TTC549 (cell line): ENCODE results near the gene GBP2.
"Not testable (repeated sequence)": the region's sequence is repeated elsewhere in the genome, so short reads cannot be mapped to it uniquely, and the experiment has no call there.

Experiments
- FAIRE-seq: peaks from 2 replicates; lab custom pipeline; 2012; peaks lifted over from hg19 to GRCh38; lab: Jason Lieb, UNC

The GBP2 gene

GRCh38 chr1:89125913-89126580 lies at the start of gene GBP2:
Gene GBP2, minus strand, starts transcription at chr1:89126114. Its CDS starts 4,148 bp downstream, at chr1:89121966.
- no peak for FAIRE-seq

- no peak for FAIRE-seq
These were observed 48.6 kb upstream of the GBP2 start for GRCh38 chr1:89174491-89174890.

- no peak for FAIRE-seq
These were observed 46.7 kb upstream of the GBP2 start for GRCh38 chr1:89172468-89173143.

GRCh38 chr1:89171067-89171438 lies 45.1 kb upstream of the GBP2 start:
- no peak for FAIRE-seq

GRCh38 chr1:89170170-89171066 lies 44.5 kb upstream of the GBP2 start:
- FAIRE-seq, result no peak

GRCh38 chr1:89169166-89169565 lies 43.3 kb upstream of the GBP2 start:
- no peak for FAIRE-seq

- no peak for FAIRE-seq
These were observed 41.8 kb upstream of the GBP2 start for GRCh38 chr1:89167590-89168230.

GRCh38 chr1:89166705-89167104 lies 40.8 kb upstream of the GBP2 start:
- FAIRE-seq, result no peak

GRCh38 chr1:89165811-89166210 lies 39.9 kb upstream of the GBP2 start:
- no peak for FAIRE-seq

- no peak for FAIRE-seq
These were observed 25.1 kb upstream of the GBP2 start for GRCh38 chr1:89151047-89151446.

- FAIRE-seq, result no peak
These were observed 24.1 kb upstream of the GBP2 start for GRCh38 chr1:89149976-89150375.

GRCh38 chr1:89149229-89149628 lies 23.3 kb upstream of the GBP2 start:
- no peak for FAIRE-seq

GRCh38 chr1:89147678-89148658 lies 22.1 kb upstream of the GBP2 start:
- no peak for FAIRE-seq

GRCh38 chr1:89146721-89147120 lies 20.8 kb upstream of the GBP2 start:
- no peak for FAIRE-seq

- FAIRE-seq, result no peak
These were observed 17.6 kb upstream of the GBP2 start for GRCh38 chr1:89143484-89143883.

GRCh38 chr1:89142160-89142559 lies 16.2 kb upstream of the GBP2 start:
- FAIRE-seq, result no peak

GRCh38 chr1:89133747-89134146 lies 7.8 kb upstream of the GBP2 start:
- no peak for FAIRE-seq

- no peak for FAIRE-seq
These were observed 4.8 kb upstream of the GBP2 start for GRCh38 chr1:89130716-89131115.

- FAIRE-seq, result no peak
These were observed 4.0 kb upstream of the GBP2 start for GRCh38 chr1:89129911-89130310.

GRCh38 chr1:89128003-89128458 lies 2.1 kb upstream of the GBP2 start:
- not testable (repeated sequence) for FAIRE-seq
